ENCODE results near the gene PHF5A. TPM values are rescaled to one million over a fixed set of nuclear protein-coding genes. Genes with fewer than 3 reads are reported as not detected.

Gene PHF5A
- total and polyA plus RNA-seq, 10 of the 15 experiments (the other 5 are each of a cell fraction or from before 2014, with no cell fraction given) = 40.5 to 115 (median 79.2) TPM

- TF ChIP-seq ATF7 (IDR thresholded peaks at IDR 0.05; ENCODE audit: low read depth) (no peak), MXI1 (IDR thresholded peaks at IDR 0.05; ENCODE audit: low read depth, low read length) (no peak), TCF3 (IDR thresholded peaks at IDR 0.05; ENCODE audit: borderline replicate concordance, insufficient read depth, low read depth, low read length) (no peak), RCOR1 (conservative IDR thresholded peaks at IDR 0.05; ENCODE audit: low read depth, low read length) (no peak), CEBPB (IDR thresholded peaks at IDR 0.05; ENCODE audit: borderline replicate concordance in 1 of 2, low read depth in 2 of 2, low read length in 2 of 2) (no peak), IKZF2 (IDR thresholded peaks at IDR 0.05) (no peak), HDGF (IDR thresholded peaks at IDR 0.05) (0 out of 2 replicates have a peak, but pooled peaks have one; percentile 1), POLR2A (IDR thresholded peaks at IDR 0.05; ENCODE audit: low read depth, low read length) (no peak), NFIC (IDR thresholded peaks at IDR 0.05; ENCODE audit: low read depth, low read length) (no peak), USF2 (IDR thresholded peaks at IDR 0.05; ENCODE audit: borderline replicate concordance, low read depth, low read length) (no peak), NFYB (IDR thresholded peaks at IDR 0.05; ENCODE audit: insufficient read depth, low read depth, low read length) (no peak), RELA (IDR thresholded peaks at IDR 0.05; ENCODE audit: borderline replicate concordance, partially characterized antibody) (no peak), JUND (IDR thresholded peaks at IDR 0.05; ENCODE audit: low read depth, low read length) (no peak), ATF3 (IDR thresholded peaks at IDR 0.05; ENCODE audit: borderline replicate concordance, extremely low read depth, low read depth, low read length) (no peak), CBFB (IDR thresholded peaks at IDR 0.05; ENCODE audit: low read depth) (no peak), SREBF1 (IDR thresholded peaks at IDR 0.05; ENCODE audit: low read length) (no peak), POU2F2 (IDR thresholded peaks at IDR 0.05; ENCODE audit: borderline replicate concordance, low read depth, low read length) (0 out of 3 replicates have a peak, but pooled peaks have one; percentile 2), SUPT20H (IDR thresholded peaks at IDR 0.05; ENCODE audit: borderline replicate concordance, control insufficient read depth, low read depth, low read length) (no peak), CHD1 (IDR thresholded peaks at IDR 0.05; ENCODE audit: low read depth, low read length) (0 out of 2 replicates have a peak, but pooled peaks have one; percentile 81), NKRF (conservative IDR thresholded peaks at IDR 0.05) (peak; percentile 93), SMARCA5 (IDR thresholded peaks at IDR 0.05) (no peak), LARP7 (IDR thresholded peaks at IDR 0.05) (peak; percentile 80; the same call in 1 of the 2 replicates), MTA3 (IDR thresholded peaks at IDR 0.05; ENCODE audit: borderline replicate concordance, low read length) (no peak), RELB (IDR thresholded peaks at IDR 0.05; ENCODE audit: low read depth) (peak; percentile 9), SREBF2 (IDR thresholded peaks at IDR 0.05; ENCODE audit: low read length) (no peak), ESRRA (IDR thresholded peaks at IDR 0.05; ENCODE audit: low read length) (peak; percentile 93; the same call in 1 of the 2 replicates), CBX5 (IDR thresholded peaks at IDR 0.05; ENCODE audit: low read depth) (no peak)
Observed at GRCh38 chr22:41469218-41469851, 843 bp upstream of the PHF5A start (continued).
